Hepatocyte (in vitro differentiated cells): ENCODE results near the gene SKAP2.

Experiments
- EZH2phosphoT487 ChIP-seq: fragments of 200-600 bp; sonication (generic); IDR thresholded peaks from one replicate; pipeline ENCODE4 v1.6.1; 2018; ENCODE audit warnings: antibody characterized with exemption, mild to moderate bottlenecking, low read depth, moderate library complexity; ENCODE audit not compliant: unreplicated experiment, severe bottlenecking
- TF ChIP-seq, protein P1 (sequence below): fragments of 200-600 bp; sonication (generic); IDR thresholded peaks from 2 replicates; pipeline ENCODE4 v1.5.1; 2016; ENCODE audit warnings: antibody characterized with exemption, mild to moderate bottlenecking; ENCODE audit not compliant: poor library complexity

DNA sequence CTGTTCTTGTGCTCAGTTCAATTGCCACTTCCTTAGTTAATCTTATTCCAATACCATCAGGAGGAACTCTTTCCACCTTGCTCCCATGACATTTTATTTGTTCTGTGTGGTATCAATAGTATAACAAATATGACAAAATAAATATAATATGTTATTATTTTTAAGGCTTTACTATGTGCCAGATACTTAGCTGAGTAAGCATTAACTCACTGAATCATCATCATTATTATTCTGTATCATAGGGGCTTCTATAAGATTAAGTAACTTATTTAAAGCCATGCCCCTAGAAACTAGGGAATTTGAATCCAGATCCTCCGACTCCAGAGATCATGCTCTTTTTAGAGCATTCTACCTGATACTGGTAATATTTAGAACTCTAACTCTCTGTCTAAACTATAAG, 33.5 kb upstream of the SKAP2 start:
- TF ChIP-seq, protein P1, sequence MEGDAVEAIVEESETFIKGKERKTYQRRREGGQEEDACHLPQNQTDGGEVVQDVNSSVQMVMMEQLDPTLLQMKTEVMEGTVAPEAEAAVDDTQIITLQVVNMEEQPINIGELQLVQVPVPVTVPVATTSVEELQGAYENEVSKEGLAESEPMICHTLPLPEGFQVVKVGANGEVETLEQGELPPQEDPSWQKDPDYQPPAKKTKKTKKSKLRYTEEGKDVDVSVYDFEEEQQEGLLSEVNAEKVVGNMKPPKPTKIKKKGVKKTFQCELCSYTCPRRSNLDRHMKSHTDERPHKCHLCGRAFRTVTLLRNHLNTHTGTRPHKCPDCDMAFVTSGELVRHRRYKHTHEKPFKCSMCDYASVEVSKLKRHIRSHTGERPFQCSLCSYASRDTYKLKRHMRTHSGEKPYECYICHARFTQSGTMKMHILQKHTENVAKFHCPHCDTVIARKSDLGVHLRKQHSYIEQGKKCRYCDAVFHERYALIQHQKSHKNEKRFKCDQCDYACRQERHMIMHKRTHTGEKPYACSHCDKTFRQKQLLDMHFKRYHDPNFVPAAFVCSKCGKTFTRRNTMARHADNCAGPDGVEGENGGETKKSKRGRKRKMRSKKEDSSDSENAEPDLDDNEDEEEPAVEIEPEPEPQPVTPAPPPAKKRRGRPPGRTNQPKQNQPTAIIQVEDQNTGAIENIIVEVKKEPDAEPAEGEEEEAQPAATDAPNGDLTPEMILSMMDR: no peak
- no peak for TF ChIP-seq EZH2phosphoT487
